GM18861 (cell line): ENCODE data around the gene ZNF385B.
"Not testable (repeated sequence)": the region's sequence is repeated elsewhere in the genome, so short reads cannot be mapped to it uniquely, and the experiment has no call there.

ENCODE experiments used
- ATAC-seq: cut with Tn5 transposase; IDR thresholded peaks from one replicate; pipeline ENCODE4 v1.9.1; 2021; ENCODE audit not compliant: unreplicated experiment

ZNF385B gene

GRCh38 chr2:179805001-179805400 is 56.4 kb downstream of the ZNF385B start:
- no peak for ATAC-seq

DNA sequence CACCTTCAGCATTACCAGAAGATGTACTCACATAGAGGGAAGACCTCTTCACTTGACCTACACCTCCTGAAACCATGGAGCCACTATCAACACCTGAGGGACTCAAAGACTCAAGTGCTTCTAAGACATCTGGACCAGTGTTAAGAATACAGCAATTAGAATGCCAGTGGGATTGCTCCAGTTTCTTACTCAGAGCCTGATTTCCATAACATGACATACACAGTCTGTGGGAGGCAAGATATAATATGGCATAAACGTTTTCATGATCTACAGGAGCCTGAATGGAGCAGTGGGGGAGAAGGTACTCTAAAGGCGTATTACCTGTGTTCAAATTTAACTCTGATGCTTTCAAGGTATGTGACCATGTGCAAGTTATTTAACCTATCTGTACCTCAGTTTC is 57.2 kb downstream of the ZNF385B start:
- no peak for ATAC-seq

- no peak for ATAC-seq
Measured at GRCh38 chr2:179802051-179802882, 59.1 kb downstream of the ZNF385B start.

DNA sequence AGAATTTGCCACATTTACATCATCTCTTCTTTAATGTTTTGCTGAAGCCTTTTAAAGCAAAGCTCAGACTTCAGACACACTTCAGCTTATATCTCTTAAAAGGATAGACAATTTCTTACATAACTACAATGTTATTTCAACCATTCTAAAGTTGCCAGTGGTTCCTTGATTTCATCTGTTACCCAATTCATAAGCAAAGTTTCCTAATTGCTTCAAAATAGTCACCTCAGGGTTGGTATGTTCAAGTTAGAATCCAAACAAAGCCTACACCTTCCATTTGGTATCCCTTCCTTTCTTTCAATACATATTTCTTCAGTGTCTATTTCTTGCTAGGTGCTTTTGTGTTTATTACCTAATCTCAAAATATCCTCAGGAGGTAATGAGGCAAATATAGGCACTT is 60.6 kb downstream of the ZNF385B start:
- ATAC-seq, result no peak

DNA sequence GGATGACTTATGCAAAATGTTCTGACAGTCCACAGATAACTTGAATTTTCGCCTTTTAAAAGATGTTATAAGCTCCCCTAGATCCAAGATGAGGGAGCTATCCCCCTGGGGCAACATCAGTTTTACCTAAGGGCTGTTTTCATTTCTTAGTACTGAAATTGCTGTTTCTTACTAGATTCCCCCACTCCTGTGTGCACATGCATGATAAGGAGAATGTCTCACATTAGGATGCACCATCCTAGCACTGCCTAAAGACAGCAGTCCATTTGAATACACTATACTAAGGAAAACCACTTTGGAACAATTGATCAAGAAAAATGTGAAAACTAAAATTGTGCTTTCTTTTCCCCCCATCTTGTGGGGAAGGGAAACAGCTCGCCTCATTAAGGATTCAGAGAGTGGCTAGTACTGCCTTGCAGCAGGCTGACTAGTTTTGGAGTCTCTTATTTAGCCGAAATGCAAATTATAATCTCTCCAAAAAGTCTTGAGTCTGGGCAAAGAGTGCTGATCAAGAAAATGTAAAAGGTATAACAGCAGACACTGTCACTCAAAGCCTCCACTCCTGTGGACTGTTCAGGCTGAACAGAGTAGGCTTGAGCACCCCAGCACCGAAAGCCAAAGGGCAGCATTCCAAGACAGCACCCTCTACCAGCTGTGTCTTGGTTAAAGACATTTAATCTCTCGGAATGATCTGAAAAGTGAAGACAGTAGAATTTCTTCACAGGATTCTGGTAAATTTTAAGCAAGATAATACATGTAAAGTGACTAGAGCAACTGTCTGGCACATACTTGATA is 65.0 kb downstream of the ZNF385B start:
- no peak for ATAC-seq

GRCh38 chr2:179793902-179794301 is 67.5 kb downstream of the ZNF385B start:
- no peak for ATAC-seq

- ATAC-seq, result no peak
Measured at GRCh38 chr2:179793238-179793637, 68.2 kb downstream of the ZNF385B start.

- no peak for ATAC-seq
Measured at GRCh38 chr2:179790235-179791217, 70.9 kb downstream of the ZNF385B start.

GRCh38 chr2:179788104-179788503 is 73.3 kb downstream of the ZNF385B start:
- ATAC-seq, result no peak

- ATAC-seq, result no peak
Measured at GRCh38 chr2:179787601-179788000, 73.8 kb downstream of the ZNF385B start.

DNA sequence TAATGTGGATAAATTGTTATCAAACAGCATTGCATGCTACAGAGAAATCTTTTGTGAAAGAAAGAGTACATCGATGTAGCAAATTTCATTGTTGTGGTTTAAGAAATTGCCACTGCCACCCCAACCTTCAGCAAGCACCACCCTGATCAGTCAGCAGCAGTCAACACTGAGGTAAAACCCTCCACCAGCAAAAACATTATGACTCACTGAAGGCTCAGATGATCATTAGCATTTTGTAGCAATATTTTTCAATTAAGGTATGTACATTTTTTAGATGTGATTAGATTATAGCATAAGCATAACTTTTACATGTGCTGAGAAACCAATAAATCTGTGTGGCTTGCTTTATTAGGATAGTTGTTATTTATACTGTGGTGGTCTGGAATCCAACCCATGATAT is 75.5 kb downstream of the ZNF385B start:
- no peak for ATAC-seq

DNA sequence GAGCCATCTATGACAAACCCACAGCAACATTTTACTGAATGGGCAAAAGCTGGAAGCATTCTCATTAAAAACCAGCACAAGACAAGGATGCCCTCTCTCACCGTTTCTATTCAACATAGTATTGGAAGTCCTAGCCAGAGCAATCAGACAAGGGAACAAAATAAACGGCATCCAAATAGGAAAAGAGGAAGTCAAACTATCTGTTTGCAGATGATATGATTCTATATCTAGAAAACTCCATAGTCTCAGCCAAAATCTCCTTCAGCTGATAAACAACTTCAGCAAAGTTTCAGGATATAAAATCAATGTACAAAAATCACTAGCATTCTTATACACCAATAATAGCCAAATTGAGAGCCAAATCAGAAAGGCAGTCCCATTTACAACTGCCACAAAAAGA is 79.1 kb downstream of the ZNF385B start:
- not testable (repeated sequence) for ATAC-seq

GRCh38 chr2:179773986-179774385 is 87.4 kb downstream of the ZNF385B start:
- ATAC-seq, result no peak

- no peak for ATAC-seq
Measured at GRCh38 chr2:179772346-179772745, 89.1 kb downstream of the ZNF385B start.

- no peak for ATAC-seq
Measured at GRCh38 chr2:179771791-179772190, 89.6 kb downstream of the ZNF385B start.

DNA sequence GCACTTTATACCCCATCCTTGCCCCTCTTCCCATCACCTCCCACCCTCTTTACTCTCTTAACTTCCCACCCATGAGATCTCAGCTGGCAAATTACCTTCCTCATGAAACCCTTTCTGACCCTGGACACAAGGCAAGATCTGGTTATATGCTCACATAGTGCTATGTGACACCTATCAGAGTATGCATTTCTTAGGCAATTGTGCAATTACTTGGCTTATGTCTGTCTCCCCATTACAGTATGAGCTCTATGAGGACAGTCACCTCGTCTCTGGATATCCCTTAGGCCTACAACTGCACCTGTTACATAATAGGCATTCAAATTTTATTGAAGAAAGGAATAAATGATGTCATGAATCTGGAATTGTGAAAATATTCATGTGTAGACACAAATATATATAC is 91.4 kb downstream of the ZNF385B start:
- ATAC-seq, result no peak

DNA sequence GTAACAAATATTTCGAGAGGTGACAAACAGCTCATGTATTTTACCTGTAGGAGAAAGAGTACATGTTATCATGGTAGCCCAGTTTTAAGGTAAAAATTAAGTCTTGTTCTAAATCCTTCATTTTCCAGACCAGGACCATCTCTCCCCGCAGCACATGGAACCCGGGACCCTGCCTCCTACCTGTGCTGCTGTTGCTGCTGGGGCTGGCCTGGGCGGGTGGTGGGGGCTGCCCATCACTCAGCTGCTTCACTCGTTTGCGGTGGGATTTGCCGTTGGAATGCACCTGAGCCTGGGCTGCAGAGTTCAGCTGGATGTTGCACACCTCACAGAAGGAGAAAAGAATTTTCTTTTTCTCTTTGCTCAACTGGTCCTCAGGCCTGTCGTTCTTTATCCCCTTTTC is 92.1 kb downstream of the ZNF385B start:
- ATAC-seq, result no peak

- ATAC-seq, result no peak
Measured at GRCh38 chr2:179768765-179769164, 92.6 kb downstream of the ZNF385B start.

GRCh38 chr2:179765666-179766065 is 95.7 kb downstream of the ZNF385B start:
- no peak for ATAC-seq

DNA sequence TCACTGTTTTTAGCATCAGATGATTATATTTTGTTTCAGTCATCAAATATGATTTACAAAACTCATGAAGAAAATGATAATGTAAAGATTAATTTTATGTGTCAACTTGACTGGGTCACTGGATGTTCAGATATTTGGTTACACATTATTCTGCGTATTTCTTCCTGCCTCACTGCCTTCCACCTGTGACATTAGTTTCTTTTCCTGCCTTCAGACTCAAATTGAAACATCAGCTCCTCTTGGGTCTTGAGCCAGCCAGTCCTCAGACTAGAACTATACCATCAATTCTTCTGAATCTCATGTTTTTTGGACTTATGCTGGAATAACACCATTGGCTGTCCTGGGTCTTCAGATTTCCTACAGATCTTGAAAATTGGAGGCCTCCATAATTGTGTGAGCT is 96.7 kb downstream of the ZNF385B start:
- ATAC-seq, result peak; percentile 95

- ATAC-seq, result no peak
Measured at GRCh38 chr2:179758636-179759035, 102.8 kb downstream of the ZNF385B start.
